ENCODE measurements around the gene DOCK9. TPM values are rescaled to one million over a fixed set of nuclear protein-coding genes. Genes with fewer than 3 reads are reported as not detected.
A peak's percentile ranks its signal among the peaks of the same experiment; 100 is the strongest.

The DOCK9 gene
- total and polyA plus RNA-seq, 5 donors from 2014 or later = 4.4 to 75.0 (median 7.3) TPM

- Histone ChIP-seq H3K4me1 (ENCODE audit: control insufficient read depth, insufficient read depth, low read length, poor library complexity, severe bottlenecking) (no peaks in the 10 kb centered on the region), H3K4me3 (ENCODE audit: low read depth, low read length) (no peak overlapping the region), H3K36me3 (ENCODE audit: control insufficient read depth, insufficient read depth, low read length) (peaks cover 4% of the 10 kb centered on the region), H3K27me3 (ENCODE audit: control insufficient read depth, insufficient read depth, low read length) (peaks cover 4% of the 10 kb centered on the region), H3K9me3 (ENCODE audit: control insufficient read depth in 2 of 2, low read length in 2 of 2) (no peaks in the 10 kb centered on the region), H3K27ac (ENCODE audit: insufficient read depth, low read length, poor library complexity, severe bottlenecking) (no peak overlapping the region)
- H3K4me3 Mint-ChIP-seq = no peak overlapping the region
- peaks cover 0 to 3% (median 0%) of the 10 kb centered on the region in 4 donors for H3K4me1 Mint-ChIP-seq
- peaks cover 0 to 6% (median 1%) of the 10 kb centered on the region in 7 donors for H3K9me3 Mint-ChIP-seq
- DNase-seq = no peak
- H3K27me3 Mint-ChIP-seq = peaks cover 3% of the 10 kb centered on the region
- peaks cover 14% of the 10 kb centered on the region for H3K36me3 Mint-ChIP-seq
- H3K27ac Mint-ChIP-seq = peak overlapping the region in 1 of 3 donors; percentile 82
- ATAC-seq (ENCODE audit: low read depth in 2 of 2) = no peak
Observed at GRCh38 chr13:98787996-98788395, 189.9 kb downstream of the DOCK9 start.

DNA sequence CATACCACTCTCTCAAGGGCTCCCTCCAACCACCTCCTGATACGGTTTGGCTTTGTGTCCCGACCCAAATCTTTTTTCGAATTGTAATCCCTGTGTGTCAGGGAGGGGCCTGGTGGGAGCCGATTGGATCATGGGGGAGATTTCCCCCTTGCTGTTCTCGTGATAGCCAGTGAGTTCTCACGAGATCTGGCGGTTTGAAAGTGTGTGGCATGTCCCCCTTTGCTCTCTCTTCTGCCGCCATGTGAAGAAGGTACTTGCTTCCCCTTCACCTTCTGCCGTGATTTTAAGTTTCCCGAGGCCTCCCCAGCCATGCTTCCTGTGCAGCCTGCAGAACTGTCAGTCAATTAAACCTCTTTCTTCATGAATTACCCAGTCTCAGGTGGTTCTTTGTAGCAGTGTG lies 190.7 kb downstream of the DOCK9 start:
- ATAC-seq (ENCODE audit: low read depth in 2 of 2) = no peak

GRCh38 chr13:98786023-98786422 lies 191.8 kb downstream of the DOCK9 start:
- peaks cover 0 to 3% (median 0%) of the 10 kb centered on the region in 4 donors for H3K4me1 Mint-ChIP-seq
- Histone ChIP-seq H3K27me3 (ENCODE audit: control insufficient read depth, insufficient read depth, low read length) (peaks cover 4% of the 10 kb centered on the region), H3K27ac (ENCODE audit: insufficient read depth, low read length, poor library complexity, severe bottlenecking) (no peak overlapping the region), H3K4me1 (ENCODE audit: control insufficient read depth, insufficient read depth, low read length, poor library complexity, severe bottlenecking) (no peaks in the 10 kb centered on the region), H3K9me3 (ENCODE audit: control insufficient read depth in 2 of 2, low read length in 2 of 2) (no peaks in the 10 kb centered on the region), H3K36me3 (ENCODE audit: control insufficient read depth, insufficient read depth, low read length) (no peaks in the 10 kb centered on the region), H3K4me3 (ENCODE audit: low read depth, low read length) (no peak overlapping the region)
- H3K27ac Mint-ChIP-seq = no peak overlapping the region
- peaks cover 9% of the 10 kb centered on the region for H3K27me3 Mint-ChIP-seq
- H3K9me3 Mint-ChIP-seq = peaks cover 0 to 6% (median 1%) of the 10 kb centered on the region in 7 donors
- ATAC-seq (ENCODE audit: low read depth in 2 of 2) = no peak
- H3K4me3 Mint-ChIP-seq = no peak overlapping the region
- H3K36me3 Mint-ChIP-seq = no peaks in the 10 kb centered on the region
- no peak for DNase-seq

More for the DNA sequence above, 190.7 kb downstream of the DOCK9 start:
- Mint-ChIP-seq H3K4me3 (no peak overlapping the region), H3K27me3 (peaks cover 9% of the 10 kb centered on the region), H3K9me3 (peaks cover 0 to 6% (median 1%) of the 10 kb centered on the region in 7 donors), H3K4me1 (peaks cover 0 to 3% (median 0%) of the 10 kb centered on the region in 4 donors), H3K27ac (peak overlapping the region in 1 of 3 donors; percentile 82), H3K36me3 (peaks cover 6% of the 10 kb centered on the region)
- DNase-seq = no peak
- Histone ChIP-seq H3K4me3 (ENCODE audit: low read depth, low read length) (no peak overlapping the region), H3K27ac (ENCODE audit: insufficient read depth, low read length, poor library complexity, severe bottlenecking) (no peak overlapping the region), H3K4me1 (ENCODE audit: control insufficient read depth, insufficient read depth, low read length, poor library complexity, severe bottlenecking) (no peaks in the 10 kb centered on the region), H3K36me3 (ENCODE audit: control insufficient read depth, insufficient read depth, low read length) (no peaks in the 10 kb centered on the region), H3K9me3 (ENCODE audit: control insufficient read depth in 2 of 2, low read length in 2 of 2) (no peaks in the 10 kb centered on the region), H3K27me3 (ENCODE audit: control insufficient read depth, insufficient read depth, low read length) (peaks cover 4% of the 10 kb centered on the region)

DNA sequence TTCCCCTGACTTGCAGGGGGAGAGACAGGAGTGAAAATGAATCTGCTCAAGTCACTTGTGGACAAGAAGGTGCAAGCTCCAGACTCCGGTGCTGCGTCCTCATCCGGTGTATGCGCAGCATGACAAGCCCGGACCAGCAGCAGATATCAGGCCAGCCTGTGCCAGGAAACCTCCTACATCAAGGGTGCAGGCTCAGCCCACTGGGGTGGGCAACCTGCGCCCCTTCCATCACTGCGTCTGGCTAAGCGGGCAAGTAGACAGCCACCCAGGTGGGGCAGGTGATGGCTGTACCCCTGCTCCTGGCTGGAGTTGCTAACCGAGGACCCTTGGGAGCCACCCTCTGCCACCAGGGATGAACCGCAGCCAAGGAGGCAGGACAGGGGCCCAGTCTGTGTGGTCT lies 192.5 kb downstream of the DOCK9 start:
- H3K27ac ChIP-seq (ENCODE audit: insufficient read depth, low read length, poor library complexity, severe bottlenecking) = no peak overlapping the region
- Mint-ChIP-seq H3K27ac (no peak overlapping the region), H3K36me3 (no peaks in the 10 kb centered on the region), H3K27me3 (peaks cover 9% of the 10 kb centered on the region), H3K4me3 (no peak overlapping the region), H3K9me3 (peaks cover 0 to 6% (median under 1%) of the 10 kb centered on the region in 7 donors), H3K4me1 (peaks cover 0 to 3% (median 0%) of the 10 kb centered on the region in 4 donors)
- ATAC-seq (ENCODE audit: low read depth in 2 of 2) (no peak), DNase-seq (no peak)
- no peak overlapping the region for H3K4me3 ChIP-seq (ENCODE audit: low read depth, low read length)
- no peaks in the 10 kb centered on the region for H3K9me3 ChIP-seq (ENCODE audit: control insufficient read depth in 2 of 2, low read length in 2 of 2)
- no peaks in the 10 kb centered on the region for H3K4me1 ChIP-seq (ENCODE audit: control insufficient read depth, insufficient read depth, low read length, poor library complexity, severe bottlenecking)
- H3K27me3 ChIP-seq (ENCODE audit: control insufficient read depth, insufficient read depth, low read length) = peaks cover 4% of the 10 kb centered on the region
- no peaks in the 10 kb centered on the region for H3K36me3 ChIP-seq (ENCODE audit: control insufficient read depth, insufficient read depth, low read length)

GRCh38 chr13:98784666-98785065 lies 193.2 kb downstream of the DOCK9 start:
- Histone ChIP-seq H3K9me3 (ENCODE audit: control insufficient read depth in 2 of 2, low read length in 2 of 2) (no peaks in the 10 kb centered on the region), H3K27me3 (ENCODE audit: control insufficient read depth, insufficient read depth, low read length) (peaks cover 4% of the 10 kb centered on the region), H3K4me3 (ENCODE audit: low read depth, low read length) (no peak overlapping the region), H3K36me3 (ENCODE audit: control insufficient read depth, insufficient read depth, low read length) (no peaks in the 10 kb centered on the region), H3K27ac (ENCODE audit: insufficient read depth, low read length, poor library complexity, severe bottlenecking) (no peak overlapping the region), H3K4me1 (ENCODE audit: control insufficient read depth, insufficient read depth, low read length, poor library complexity, severe bottlenecking) (no peaks in the 10 kb centered on the region)
- H3K27me3 Mint-ChIP-seq = peaks cover 9% of the 10 kb centered on the region
- no peak for DNase-seq
- peaks cover 0 to 3% (median 0%) of the 10 kb centered on the region in 4 donors for H3K4me1 Mint-ChIP-seq
- ATAC-seq (ENCODE audit: low read depth in 2 of 2) = no peak
- peaks cover 0 to 6% (median 0%) of the 10 kb centered on the region in 7 donors for H3K9me3 Mint-ChIP-seq
- H3K4me3 Mint-ChIP-seq = no peak overlapping the region
- no peaks in the 10 kb centered on the region for H3K36me3 Mint-ChIP-seq
- no peak overlapping the region for H3K27ac Mint-ChIP-seq

- Histone ChIP-seq H3K27me3 (ENCODE audit: control insufficient read depth, insufficient read depth, low read length) (no peaks in the 10 kb centered on the region), H3K36me3 (ENCODE audit: control insufficient read depth, insufficient read depth, low read length) (no peaks in the 10 kb centered on the region), H3K9me3 (ENCODE audit: control insufficient read depth in 2 of 2, low read length in 2 of 2) (no peaks in the 10 kb centered on the region), H3K4me3 (ENCODE audit: low read depth, low read length) (no peak overlapping the region), H3K4me1 (ENCODE audit: control insufficient read depth, insufficient read depth, low read length, poor library complexity, severe bottlenecking) (no peaks in the 10 kb centered on the region), H3K27ac (ENCODE audit: insufficient read depth, low read length, poor library complexity, severe bottlenecking) (no peak overlapping the region)
- Mint-ChIP-seq H3K4me1 (peaks cover 0 to 2% (median 0%) of the 10 kb centered on the region in 4 donors), H3K27ac (no peak overlapping the region), H3K27me3 (peaks cover 11% of the 10 kb centered on the region), H3K9me3 (peaks cover 0 to 6% (median 0%) of the 10 kb centered on the region in 7 donors), H3K36me3 (no peaks in the 10 kb centered on the region), H3K4me3 (no peak overlapping the region)
- DNase-seq = no peak
- no peak for ATAC-seq (ENCODE audit: low read depth in 2 of 2)
Observed at GRCh38 chr13:98783856-98784478, 193.9 kb downstream of the DOCK9 start.

- Histone ChIP-seq H3K4me3 (ENCODE audit: low read depth, low read length) (no peak overlapping the region), H3K9me3 (ENCODE audit: control insufficient read depth in 2 of 2, low read length in 2 of 2) (no peaks in the 10 kb centered on the region), H3K36me3 (ENCODE audit: control insufficient read depth, insufficient read depth, low read length) (no peaks in the 10 kb centered on the region), H3K4me1 (ENCODE audit: control insufficient read depth, insufficient read depth, low read length, poor library complexity, severe bottlenecking) (no peaks in the 10 kb centered on the region), H3K27ac (ENCODE audit: insufficient read depth, low read length, poor library complexity, severe bottlenecking) (no peak overlapping the region), H3K27me3 (ENCODE audit: control insufficient read depth, insufficient read depth, low read length) (no peaks in the 10 kb centered on the region)
- Mint-ChIP-seq H3K27me3 (peaks cover 14% of the 10 kb centered on the region), H3K4me3 (no peak overlapping the region), H3K36me3 (no peaks in the 10 kb centered on the region), H3K9me3 (peaks cover 0 to 3% (median 0%) of the 10 kb centered on the region in 7 donors), H3K27ac (no peak overlapping the region), H3K4me1 (no peaks in the 10 kb centered on the region)
- ATAC-seq (ENCODE audit: low read depth in 2 of 2) (no peak), DNase-seq (no peak)
Observed at GRCh38 chr13:98782654-98783053, 195.2 kb downstream of the DOCK9 start.

DNA sequence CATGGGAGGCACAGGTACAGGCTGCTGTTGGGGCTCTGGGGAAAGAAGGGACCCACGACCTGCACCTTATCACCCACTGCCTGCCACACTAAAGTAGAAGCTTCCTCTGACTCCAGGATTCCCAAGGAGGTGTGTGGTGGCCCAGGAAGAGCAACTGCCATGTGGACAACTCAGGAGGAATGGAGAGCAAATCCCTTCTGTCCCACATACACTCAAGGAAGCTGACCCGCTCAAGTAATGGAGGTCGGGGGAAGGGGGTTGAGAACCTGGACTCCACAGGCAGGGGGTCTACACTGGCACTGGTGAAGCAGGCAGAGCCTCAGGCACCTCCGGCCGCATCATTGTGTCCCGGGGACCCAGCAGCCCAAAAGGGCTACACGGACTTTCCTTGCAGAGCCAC lies 196.0 kb downstream of the DOCK9 start:
- Mint-ChIP-seq H3K4me3 (no peak overlapping the region), H3K27ac (no peak overlapping the region), H3K4me1 (no peaks in the 10 kb centered on the region), H3K9me3 (peaks cover 0 to 2% (median 0%) of the 10 kb centered on the region in 7 donors), H3K27me3 (peaks cover 16% of the 10 kb centered on the region), H3K36me3 (no peaks in the 10 kb centered on the region)
- no peaks in the 10 kb centered on the region for H3K27me3 ChIP-seq (ENCODE audit: control insufficient read depth, insufficient read depth, low read length)
- no peaks in the 10 kb centered on the region for H3K36me3 ChIP-seq (ENCODE audit: control insufficient read depth, insufficient read depth, low read length)
- no peak for ATAC-seq (ENCODE audit: low read depth in 2 of 2)
- no peak for DNase-seq
- no peaks in the 10 kb centered on the region for H3K4me1 ChIP-seq (ENCODE audit: control insufficient read depth, insufficient read depth, low read length, poor library complexity, severe bottlenecking)
- H3K9me3 ChIP-seq (ENCODE audit: control insufficient read depth in 2 of 2, low read length in 2 of 2) = no peaks in the 10 kb centered on the region
- H3K4me3 ChIP-seq (ENCODE audit: low read depth, low read length) = no peak overlapping the region
- no peak overlapping the region for H3K27ac ChIP-seq (ENCODE audit: insufficient read depth, low read length, poor library complexity, severe bottlenecking)
